Spleen (tissue), 11 donors: ENCODE data around the gene PTPRN2. TPM values are rescaled to one million over a fixed set of nuclear protein-coding genes. Genes with fewer than 3 reads are reported as not detected.
"Not testable (repeated sequence)": the region's sequence is repeated elsewhere in the genome, so short reads cannot be mapped to it uniquely, and the experiment has no call there.

Source experiments
- DNase-seq: peaks from one replicate; pipeline ENCODE4 v3.0.0-alpha.2; 2020
- H3K27ac ChIP-seq, 8 donors: fragments of 200-600 bp; sonication (generic) in 7 of 8; 1 replicate in 4 of 8; 2 replicates in 4 of 8; pipeline versions ENCODE4 v1.5.0 to v1.8.0; 2016 to 2021; ENCODE audit warnings: inconsistent platforms in 4 of 8, mild to moderate bottlenecking in 4 of 8, moderate library complexity in 1 of 8
- H3K27me3 ChIP-seq, 7 donors: fragments of 200-600 bp; sonication (generic) in 6 of 7; replicated peaks in 1 of 7; 1 replicate in 4 of 7; 2 replicates in 3 of 7; pipeline versions ENCODE4 v1.5.0 to v1.8.0; 2016 to 2021; ENCODE audit warnings: inconsistent platforms in 3 of 7, mild to moderate bottlenecking in 1 of 7
- H3K36me3 ChIP-seq, 6 donors: fragments of 200-600 bp; sonication (generic) in 5 of 6; 1 replicate in 4 of 6; 2 replicates in 2 of 6; pipeline versions ENCODE4 v1.5.0 to v1.8.0; 2016 to 2021; ENCODE audit warnings: inconsistent platforms in 2 of 6
- H3K4me1 ChIP-seq, 6 donors: fragments of 200-600 bp; sonication (generic) in 5 of 6; 1 replicate in 3 of 6; 2 replicates in 3 of 6; pipeline versions ENCODE4 v1.5.0 to v1.8.0; 2016 to 2021; ENCODE audit warnings: inconsistent platforms in 3 of 6
- H3K4me3 ChIP-seq, 8 donors: fragments of 200-600 bp; sonication (generic) in 7 of 8; 1 replicate in 4 of 8; 2 replicates in 4 of 8; pipeline versions ENCODE4 v1.5.0 to v1.8.0; 2016 to 2021; ENCODE audit warnings: inconsistent platforms in 4 of 8, mild to moderate bottlenecking in 4 of 8, moderate library complexity in 2 of 8
- H3K9me3 ChIP-seq, 8 donors: fragments of 200-600 bp; sonication (generic) in 7 of 8; 1 replicate in 4 of 8; 2 replicates in 4 of 8; pipeline versions ENCODE4 v1.5.0 to v1.8.0; 2016 to 2021; ENCODE audit warnings: inconsistent platforms in 4 of 8
- CTCF ChIP-seq, 11 experiments: fragments of 200-600 bp in 7 of 11; fragments of 450-650 bp in 4 of 11; sonication (generic) in 4 of 11; IDR thresholded peaks in 8 of 11; conservative IDR thresholded peaks in 3 of 11; 1 replicate in 7 of 11; 2 replicates in 4 of 11; pipeline versions ENCODE4 v1.4.0 to v1.8.0; 2016 to 2021; ENCODE audit warnings: antibody characterized with exemption in 11 of 11, inconsistent platforms in 4 of 11, mild to moderate bottlenecking in 1 of 11
- POLR2A ChIP-seq, 3 donors: fragments of 450-650 bp; IDR thresholded peaks; one replicate each; pipeline ENCODE4 v1.5.1; 2017; ENCODE audit warnings: antibody characterized with exemption in 3 of 3, mild to moderate bottlenecking in 1 of 3
- POLR2AphosphoS5 ChIP-seq, 3 donors: sonication (generic); formaldehyde crosslinking; IDR thresholded peaks; one replicate each; pipeline ENCODE4 v1.5.1; 2017; ENCODE audit warnings: antibody characterized with exemption in 3 of 3
- WGBS, 5 donors: extraction: QIAGEN DNeasy Blood & Tissue Kit in 3 of 5; methylation state at CpG; one replicate each; pipeline versions ENCODE4 v1.1.5 to v1.1.7; 2013 to 2018; 5-methylcytosine and 5-hydroxymethylcytosine counted together
- intact Hi-C: fragments of 100-400 bp; cut with DNase I; formaldehyde crosslinking; loops from one replicate; pipeline ENCODE4 v1.15.0; 2023; ENCODE audit warnings: low total_unique reads
- polyA plus RNA-seq, 3 donors: library from polyadenylated mRNA; stranded (reverse); fragments of 200-250 nt; gene quantifications; one replicate each; pipeline ENCODE4 v1.2.1, GENCODE V29; 2013
- total RNA-seq, 7 donors: library from RNA; depleted of rRNA in 3 of 7; stranded (reverse); fragments of >200 nt in 3 of 7; fragmentation: NEBNext Ultra II Directional in 4 of 7; extraction: Animal tissue kit (Norgen Biotek cat#: 25700) in 4 of 7; gene quantifications; one replicate each; pipeline versions ENCODE4 v1.1.0 to v1.2.1, GENCODE V29; 2016 to 2021
- donor health status: healthy with polysubstance abuse.
- donor health status: DM: no; HTN: no; CAD: no; lungs with moderate emphysema.
- donor health status: DM: no; HTN: no; CAD: no.
- donor health status: Bipolar disorder and iron deficiency.
- donor health status: healthy.
- donor health status: DM: no; HTN: no; CAD: no.
- donor health status: DM: yes; HTN: yes; CAD: no.

Gene PTPRN2
- total and polyA plus RNA-seq, 10 donors, result 7.0 to 22.8 (median 16.8) TPM

DNA sequence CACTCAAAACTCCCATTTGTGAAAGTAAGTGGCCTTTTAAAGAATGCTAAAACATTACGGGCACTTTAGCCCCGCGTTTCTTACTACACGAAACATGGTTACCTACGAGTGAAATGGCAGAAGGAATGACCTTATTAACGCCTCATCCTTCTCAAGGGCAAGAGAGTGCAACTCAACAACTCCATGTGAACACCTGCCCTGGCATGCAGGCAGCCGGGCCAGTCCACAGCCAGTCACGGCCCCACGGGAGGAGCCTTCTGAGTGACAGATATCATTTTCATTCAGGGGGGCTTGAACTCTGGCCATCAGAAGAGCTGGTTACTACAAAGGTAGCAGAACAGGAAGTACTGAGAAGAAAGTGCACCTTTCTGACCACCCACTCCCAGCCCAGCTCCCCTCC is 236.1 kb downstream of the PTPRN2 start:
- H3K27me3 ChIP-seq, result peaks cover 0 to 29% (median 0%) of the 10 kb centered on the region in 7 donors
- intact Hi-C loops, result no loop called here
- peak; percentile 57 for DNase-seq
- 81 to 87% (median 83%) methylated on average over 9 of the region's 9 CpGs for WGBS, 5 donors
- peaks cover 0 to 24% (median 19%) of the 10 kb centered on the region in 8 donors for H3K9me3 ChIP-seq
- H3K36me3 ChIP-seq, result no peaks in the 10 kb centered on the region
- no peak overlapping the region for H3K4me3 ChIP-seq
- H3K4me1 ChIP-seq, result no peaks in the 10 kb centered on the region
- no peak overlapping the region for H3K27ac ChIP-seq
- TF ChIP-seq POLR2A (IDR thresholded peaks at IDR 0.05), result no peak
- no peak for TF ChIP-seq CTCF (IDR thresholded peaks at IDR 0.05 in 8 of 11, conservative IDR thresholded peaks at IDR 0.05 in 3 of 11)
- TF ChIP-seq POLR2AphosphoS5 (IDR thresholded peaks at IDR 0.05), result no peak

- DNase-seq, result peak; percentile 47
- Histone ChIP-seq H3K27ac (no peak overlapping the region), H3K9me3 (peaks cover 0 to 24% (median 19%) of the 10 kb centered on the region in 8 donors), H3K36me3 (no peaks in the 10 kb centered on the region), H3K4me3 (no peak overlapping the region), H3K4me1 (no peaks in the 10 kb centered on the region), H3K27me3 (peaks cover 0 to 25% (median 0%) of the 10 kb centered on the region in 7 donors)
- 73 to 87% (median 80%) methylated on average over 8 to 11 of the region's 11 CpGs for WGBS, 5 donors
- TF ChIP-seq POLR2A (IDR thresholded peaks at IDR 0.05), result no peak
- TF ChIP-seq CTCF (IDR thresholded peaks at IDR 0.05 in 8 of 11, conservative IDR thresholded peaks at IDR 0.05 in 3 of 11), result no peak
- TF ChIP-seq POLR2AphosphoS5 (IDR thresholded peaks at IDR 0.05), result no peak
- intact Hi-C loops, result no loop called here
Measured at GRCh38 chr7:158351051-158351450, 236.6 kb downstream of the PTPRN2 start.

- no peak overlapping the region for H3K4me3 ChIP-seq
- peaks cover 0 to 18% (median 14%) of the 10 kb centered on the region in 8 donors for H3K9me3 ChIP-seq
- no peaks in the 10 kb centered on the region for H3K4me1 ChIP-seq
- no peak overlapping the region for H3K27ac ChIP-seq
- 79 to 87% (median 83%) methylated on average over 12 of the region's 12 CpGs for WGBS, 5 donors
- peaks cover 0 to 19% (median 0%) of the 10 kb centered on the region in 7 donors for H3K27me3 ChIP-seq
- H3K36me3 ChIP-seq, result no peaks in the 10 kb centered on the region
- intact Hi-C loops, result no loop called here
- TF ChIP-seq CTCF (IDR thresholded peaks at IDR 0.05 in 8 of 11, conservative IDR thresholded peaks at IDR 0.05 in 3 of 11) (no peak), POLR2AphosphoS5 (IDR thresholded peaks at IDR 0.05) (no peak)
- DNase-seq, result peak; percentile 41
Measured at GRCh38 chr7:158350166-158350900, 237.3 kb downstream of the PTPRN2 start.

- intact Hi-C loops, result no loop called here
- DNase-seq, result no peak
- Histone ChIP-seq H3K36me3 (no peaks in the 10 kb centered on the region), H3K27me3 (peaks cover 0 to 11% (median 0%) of the 10 kb centered on the region in 7 donors), H3K9me3 (no peaks in the 10 kb centered on the region), H3K27ac (no peak overlapping the region), H3K4me1 (no peaks in the 10 kb centered on the region), H3K4me3 (no peak overlapping the region)
- WGBS, 5 donors, result 63 to 100% (median 72%) methylated on average over 1 to 3 of the region's 3 CpGs
- TF ChIP-seq POLR2AphosphoS5 (IDR thresholded peaks at IDR 0.05), result no peak
- no peak for TF ChIP-seq CTCF (IDR thresholded peaks at IDR 0.05 in 8 of 11, conservative IDR thresholded peaks at IDR 0.05 in 3 of 11)
- TF ChIP-seq POLR2A (IDR thresholded peaks at IDR 0.05), result no peak
Measured at GRCh38 chr7:158348446-158348845, 239.2 kb downstream of the PTPRN2 start.

GRCh38 chr7:158348039-158348438 is 239.6 kb downstream of the PTPRN2 start:
- H3K27me3 ChIP-seq, result peaks cover 0 to 10% (median 0%) of the 10 kb centered on the region in 7 donors
- H3K4me1 ChIP-seq, H3K4me3 ChIP-seq, H3K27ac ChIP-seq, H3K36me3 ChIP-seq, intact Hi-C loops, H3K9me3 ChIP-seq, DNase-seq: not testable (repeated sequence)
- 67 to 90% (median 88%) methylated on average over 4 of the region's 4 CpGs for WGBS, 5 donors
